ENCODE measurements around the gene ATP10B. TPM values are rescaled to one million over a fixed set of nuclear protein-coding genes. Genes with fewer than 3 reads are reported as not detected.

ATP10B gene
- total and polyA plus RNA-seq, 4 donors = 0.32 to 0.88 TPM; not detected in 2

DNA sequence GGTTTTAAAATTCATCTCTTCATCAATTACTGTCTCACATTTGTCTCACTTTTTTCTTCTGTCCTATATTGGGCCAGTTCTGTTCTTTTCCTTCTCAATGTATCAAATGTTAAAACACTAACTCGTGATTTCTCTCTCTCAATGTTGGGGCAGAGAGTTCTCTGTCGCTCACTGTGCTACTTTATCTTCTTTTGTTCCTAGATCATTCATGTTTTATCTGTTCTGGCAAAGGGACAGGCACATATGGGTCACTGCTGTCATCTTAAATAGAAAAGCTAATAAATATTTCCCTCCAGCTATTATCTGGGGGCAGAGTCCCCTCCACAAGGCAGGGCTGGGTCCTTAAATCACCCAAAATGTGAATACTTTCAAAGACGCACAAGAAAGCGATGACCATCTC is 216.3 kb downstream of the ATP10B start:
- ATAC-seq (ENCODE audit: low FRiP score) = no peak
- no peak overlapping the region for H3K27ac ChIP-seq (ENCODE audit: low read depth in 1 of 2, low read length in 2 of 2)
- no peak for DNase-seq
- WGBS, 2 donors = 75 to 76% methylated on average over 4 of the region's 4 CpGs
- intact Hi-C loops (cut with DNase I) = no loop called here
- peaks cover 2% of the 10 kb centered on the region for H3K9me3 ChIP-seq (ENCODE audit: control insufficient read depth, low read length)
- H3K4me3 ChIP-seq (ENCODE audit: low read length in 2 of 2) = no peak overlapping the region
- no peaks in the 10 kb centered on the region for H3K27me3 ChIP-seq (ENCODE audit: control insufficient read depth in 1 of 2, insufficient read depth in 2 of 2, low read length in 1 of 2)
- H3K36me3 ChIP-seq (ENCODE audit: control insufficient read depth in 1 of 2, insufficient read depth in 2 of 2, low read length in 1 of 2) = no peaks in the 10 kb centered on the region
- no peaks in the 10 kb centered on the region for H3K4me1 ChIP-seq (ENCODE audit: control insufficient read depth in 1 of 2, insufficient read depth in 2 of 2, low read length in 2 of 2)

DNA sequence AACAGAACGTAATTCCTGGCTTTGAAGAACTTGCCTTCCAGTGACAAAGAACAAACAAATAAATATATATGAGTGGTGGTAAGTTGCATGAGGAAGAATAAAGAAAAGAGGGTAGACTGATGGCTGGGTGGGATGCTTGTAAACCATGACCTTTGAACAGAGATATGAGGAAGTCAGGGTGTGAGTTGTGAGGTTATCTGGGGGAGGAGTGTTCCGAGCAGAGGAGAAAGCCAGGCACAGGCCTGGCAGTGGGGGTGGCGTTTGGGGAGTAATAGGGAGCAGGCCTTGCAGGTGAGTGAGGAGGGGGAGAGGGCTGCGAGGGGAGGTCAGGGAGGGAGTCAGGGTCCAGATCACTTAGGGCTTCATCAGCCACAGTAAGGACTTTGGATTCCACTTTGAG is 217.0 kb downstream of the ATP10B start:
- no peaks in the 10 kb centered on the region for H3K27me3 ChIP-seq (ENCODE audit: control insufficient read depth in 1 of 2, insufficient read depth in 2 of 2, low read length in 1 of 2)
- DNase-seq = no peak
- H3K4me1 ChIP-seq (ENCODE audit: control insufficient read depth in 1 of 2, insufficient read depth in 2 of 2, low read length in 2 of 2) = no peaks in the 10 kb centered on the region
- WGBS, 2 donors = 70 to 73% methylated on average over 4 of the region's 4 CpGs
- no peaks in the 10 kb centered on the region for H3K36me3 ChIP-seq (ENCODE audit: control insufficient read depth in 1 of 2, insufficient read depth in 2 of 2, low read length in 1 of 2)
- intact Hi-C loops (cut with DNase I) = no loop called here
- ATAC-seq (ENCODE audit: low FRiP score) = no peak
- H3K27ac ChIP-seq (ENCODE audit: low read depth in 1 of 2, low read length in 2 of 2) = no peak overlapping the region
- H3K9me3 ChIP-seq (ENCODE audit: control insufficient read depth, low read length) = peaks cover 2% of the 10 kb centered on the region
- no peak overlapping the region for H3K4me3 ChIP-seq (ENCODE audit: low read length in 2 of 2)

DNA sequence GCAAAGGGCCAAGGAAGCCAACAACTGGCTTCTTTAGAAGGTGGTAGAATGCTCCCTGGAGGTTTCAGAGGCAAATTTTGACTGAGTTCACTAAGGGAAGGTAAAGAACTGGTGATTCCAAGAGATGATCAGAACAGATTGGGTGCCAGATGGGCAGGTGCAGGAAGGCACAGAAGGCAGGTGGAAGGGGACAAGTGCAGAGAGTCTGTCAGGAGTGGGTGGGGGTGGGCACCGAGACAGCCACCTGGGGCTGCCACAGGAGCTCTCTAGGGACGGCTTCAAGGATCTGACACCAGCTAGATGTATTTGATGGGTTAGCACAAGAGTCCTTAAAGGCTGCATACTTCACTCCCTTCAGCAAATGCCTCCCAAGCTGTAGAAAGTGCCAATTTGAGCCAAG is 223.0 kb downstream of the ATP10B start:
- no peaks in the 10 kb centered on the region for H3K4me1 ChIP-seq (ENCODE audit: control insufficient read depth in 1 of 2, insufficient read depth in 2 of 2, low read length in 2 of 2)

DNA sequence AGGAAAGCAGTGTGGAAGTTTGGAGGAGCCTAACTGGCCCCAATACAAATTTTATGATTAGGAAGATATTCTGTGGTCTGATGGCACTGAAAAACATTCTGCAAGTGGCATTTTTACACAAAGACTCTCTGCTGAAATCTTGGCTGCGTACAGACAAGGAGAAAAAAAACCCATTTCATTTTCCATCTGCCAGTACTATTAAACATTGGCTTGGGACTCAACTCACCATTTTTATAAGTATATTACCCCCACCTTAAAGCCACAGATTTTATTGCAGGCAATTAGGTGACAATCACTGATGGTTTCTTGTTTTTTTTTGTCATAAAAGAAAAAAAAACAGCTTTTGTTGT is 223.4 kb downstream of the ATP10B start:
- Histone ChIP-seq H3K4me3 (ENCODE audit: low read length in 2 of 2) (no peak overlapping the region), H3K27me3 (ENCODE audit: control insufficient read depth in 1 of 2, insufficient read depth in 2 of 2, low read length in 1 of 2) (no peaks in the 10 kb centered on the region), H3K9me3 (ENCODE audit: control insufficient read depth, low read length) (peaks cover 2% of the 10 kb centered on the region), H3K36me3 (ENCODE audit: control insufficient read depth in 1 of 2, insufficient read depth in 2 of 2, low read length in 1 of 2) (no peaks in the 10 kb centered on the region), H3K4me1 (ENCODE audit: control insufficient read depth in 1 of 2, insufficient read depth in 2 of 2, low read length in 2 of 2) (no peaks in the 10 kb centered on the region), H3K27ac (ENCODE audit: low read depth in 1 of 2, low read length in 2 of 2) (no peak overlapping the region)
- no peak for DNase-seq
- WGBS, 2 donors = 46 to 50% methylated on average over 1 of the region's 1 CpG
- intact Hi-C loops (cut with DNase I) = no loop called here
- ATAC-seq (ENCODE audit: low FRiP score) = no peak

More for the DNA sequence above, 223.0 kb downstream of the ATP10B start:
- Histone ChIP-seq H3K4me3 (ENCODE audit: low read length in 2 of 2) (no peak overlapping the region), H3K27ac (ENCODE audit: low read depth in 1 of 2, low read length in 2 of 2) (no peak overlapping the region), H3K36me3 (ENCODE audit: control insufficient read depth in 1 of 2, insufficient read depth in 2 of 2, low read length in 1 of 2) (no peaks in the 10 kb centered on the region), H3K9me3 (ENCODE audit: control insufficient read depth, low read length) (peaks cover 2% of the 10 kb centered on the region), H3K27me3 (ENCODE audit: control insufficient read depth in 1 of 2, insufficient read depth in 2 of 2, low read length in 1 of 2) (no peaks in the 10 kb centered on the region)
- intact Hi-C loops (cut with DNase I) = no loop called here
- no peak for ATAC-seq (ENCODE audit: low FRiP score)
- DNase-seq = no peak
- WGBS, 2 donors = 53 to 58% methylated on average over 2 of the region's 2 CpGs

DNA sequence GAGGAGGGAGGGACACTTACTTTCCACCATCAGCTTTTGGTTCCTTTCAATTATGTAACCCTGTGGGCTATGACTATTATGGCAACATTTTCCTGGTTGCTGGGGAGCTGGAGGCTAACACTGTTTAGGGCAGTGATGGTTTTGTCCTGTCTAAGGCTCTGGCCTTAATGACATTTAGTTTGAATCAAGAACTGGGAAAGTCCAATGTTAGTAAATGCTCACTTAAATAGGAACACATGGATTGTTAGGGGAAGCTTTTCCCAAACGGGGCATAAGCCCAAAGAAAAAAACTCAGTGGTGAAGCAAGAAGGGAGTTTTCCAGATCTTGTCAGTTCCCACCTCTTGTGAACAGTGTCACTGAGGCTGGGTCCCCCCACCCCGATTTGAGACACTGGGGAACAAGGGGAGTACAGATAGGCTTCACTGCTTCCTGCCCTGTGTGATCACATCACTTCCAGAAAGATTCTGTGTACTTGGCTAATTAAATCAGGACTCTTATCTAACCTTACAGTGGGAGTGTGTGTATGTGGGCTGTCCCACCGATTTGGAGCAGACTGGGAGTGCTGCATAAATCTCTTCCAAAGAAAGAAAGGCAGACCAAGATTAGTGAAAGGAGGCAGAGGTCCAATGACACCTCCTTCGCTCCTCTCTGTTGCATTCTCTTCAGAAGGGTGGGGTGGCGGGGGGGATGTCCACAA is 223.9 kb downstream of the ATP10B start:
- peaks cover 2% of the 10 kb centered on the region for H3K9me3 ChIP-seq (ENCODE audit: control insufficient read depth, low read length)
- H3K27ac ChIP-seq (ENCODE audit: low read depth in 1 of 2, low read length in 2 of 2) = no peak overlapping the region
- no peaks in the 10 kb centered on the region for H3K4me1 ChIP-seq (ENCODE audit: control insufficient read depth in 1 of 2, insufficient read depth in 2 of 2, low read length in 2 of 2)
- WGBS, 2 donors = 54% methylated on average over 5 of the region's 5 CpGs
- no peaks in the 10 kb centered on the region for H3K36me3 ChIP-seq (ENCODE audit: control insufficient read depth in 1 of 2, insufficient read depth in 2 of 2, low read length in 1 of 2)
- ATAC-seq (ENCODE audit: low FRiP score) (no peak), DNase-seq (no peak)
- no peak overlapping the region for H3K4me3 ChIP-seq (ENCODE audit: low read length in 2 of 2)
- intact Hi-C loops (cut with DNase I) = no loop called here
- no peaks in the 10 kb centered on the region for H3K27me3 ChIP-seq (ENCODE audit: control insufficient read depth in 1 of 2, insufficient read depth in 2 of 2, low read length in 1 of 2)

DNA sequence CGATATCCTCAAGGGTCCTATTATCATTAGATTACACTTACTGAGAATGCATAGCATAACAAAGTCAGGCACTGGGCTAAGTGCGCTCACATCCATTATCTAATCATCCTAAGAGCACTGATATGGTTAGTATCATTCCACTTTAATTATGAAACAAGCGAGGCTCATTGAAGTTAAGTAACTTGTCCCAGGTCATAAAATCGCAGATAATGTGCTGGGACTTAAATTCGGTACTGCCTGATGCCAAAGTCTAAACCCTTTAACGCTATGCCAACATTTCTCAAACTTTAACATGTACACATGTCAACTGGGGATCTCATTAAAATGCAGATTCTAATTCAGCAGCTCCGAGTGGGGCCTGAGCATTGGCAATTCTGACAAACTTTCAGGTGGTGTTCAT is 225.7 kb downstream of the ATP10B start:
- no peaks in the 10 kb centered on the region for H3K36me3 ChIP-seq (ENCODE audit: control insufficient read depth in 1 of 2, insufficient read depth in 2 of 2, low read length in 1 of 2)
- ATAC-seq (ENCODE audit: low FRiP score) = no peak
- intact Hi-C loops (cut with DNase I) = no loop called here
- no peak for DNase-seq
- H3K4me1 ChIP-seq (ENCODE audit: control insufficient read depth in 1 of 2, insufficient read depth in 2 of 2, low read length in 2 of 2) = no peaks in the 10 kb centered on the region
- WGBS, 2 donors = 59 to 63% methylated on average over 7 of the region's 7 CpGs
- no peaks in the 10 kb centered on the region for H3K9me3 ChIP-seq (ENCODE audit: control insufficient read depth, low read length)
- no peak overlapping the region for H3K27ac ChIP-seq (ENCODE audit: low read depth in 1 of 2, low read length in 2 of 2)
- H3K4me3 ChIP-seq (ENCODE audit: low read length in 2 of 2) = no peak overlapping the region
- no peaks in the 10 kb centered on the region for H3K27me3 ChIP-seq (ENCODE audit: control insufficient read depth in 1 of 2, insufficient read depth in 2 of 2, low read length in 1 of 2)

DNA sequence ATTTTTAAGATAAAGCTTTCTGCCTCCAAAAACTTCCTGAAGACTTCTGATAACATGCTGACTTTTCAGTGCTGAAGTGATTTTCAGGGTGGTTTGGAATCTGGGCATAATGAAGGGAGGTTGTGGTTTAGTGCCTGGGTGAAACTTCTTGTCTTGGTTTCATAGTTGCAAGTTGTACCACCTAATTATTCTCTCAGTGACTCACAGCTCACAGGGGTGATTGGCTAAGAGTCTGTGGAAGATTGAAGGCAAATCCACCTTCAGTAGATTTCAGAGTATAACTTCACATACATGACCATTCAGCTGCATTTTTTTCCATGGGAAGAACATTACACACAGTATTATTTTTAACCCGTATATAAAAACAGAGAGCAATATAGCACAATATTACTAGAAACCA is 230.5 kb downstream of the ATP10B start:
- Histone ChIP-seq H3K36me3 (ENCODE audit: control insufficient read depth in 1 of 2, insufficient read depth in 2 of 2, low read length in 1 of 2) (no peaks in the 10 kb centered on the region), H3K4me3 (ENCODE audit: low read length in 2 of 2) (no peak overlapping the region), H3K4me1 (ENCODE audit: control insufficient read depth in 1 of 2, insufficient read depth in 2 of 2, low read length in 2 of 2) (no peaks in the 10 kb centered on the region), H3K27ac (ENCODE audit: low read depth in 1 of 2, low read length in 2 of 2) (no peak overlapping the region), H3K9me3 (ENCODE audit: control insufficient read depth, low read length) (no peaks in the 10 kb centered on the region), H3K27me3 (ENCODE audit: control insufficient read depth in 1 of 2, insufficient read depth in 2 of 2, low read length in 1 of 2) (no peaks in the 10 kb centered on the region)
- 39 to 47% methylated on average over 1 of the region's 1 CpG for WGBS, 2 donors
- no peak for DNase-seq
- intact Hi-C loops (cut with DNase I) = no loop called here
- no peak for ATAC-seq (ENCODE audit: low FRiP score)

DNA sequence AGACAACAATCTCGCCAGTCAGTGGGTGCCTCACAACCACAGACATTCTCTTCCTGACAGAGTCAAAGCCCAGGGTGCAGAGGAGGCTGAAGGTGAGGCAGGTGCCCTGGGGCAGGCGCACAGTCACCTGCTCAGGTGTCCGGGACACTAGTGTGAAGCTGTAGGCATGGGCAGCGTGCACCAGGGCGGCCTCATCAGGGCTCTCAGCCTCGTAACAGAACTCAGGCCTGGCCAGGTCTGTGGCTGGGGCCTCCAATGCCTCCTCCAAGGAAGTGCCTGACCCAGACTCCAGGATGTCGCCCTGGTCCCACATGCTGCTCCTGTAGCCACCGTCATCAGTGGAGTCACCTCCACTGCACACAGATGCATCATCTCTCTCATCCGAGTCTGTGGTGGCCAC is 231.6 kb downstream of the ATP10B start:
- Histone ChIP-seq H3K36me3 (ENCODE audit: control insufficient read depth in 1 of 2, insufficient read depth in 2 of 2, low read length in 1 of 2) (no peaks in the 10 kb centered on the region), H3K9me3 (ENCODE audit: control insufficient read depth, low read length) (no peaks in the 10 kb centered on the region), H3K4me1 (ENCODE audit: control insufficient read depth in 1 of 2, insufficient read depth in 2 of 2, low read length in 2 of 2) (no peaks in the 10 kb centered on the region), H3K27ac (ENCODE audit: low read depth in 1 of 2, low read length in 2 of 2) (no peak overlapping the region), H3K27me3 (ENCODE audit: control insufficient read depth in 1 of 2, insufficient read depth in 2 of 2, low read length in 1 of 2) (no peaks in the 10 kb centered on the region), H3K4me3 (ENCODE audit: low read length in 2 of 2) (no peak overlapping the region)
- ATAC-seq (ENCODE audit: low FRiP score) (no peak), DNase-seq (no peak)
- intact Hi-C loops (cut with DNase I) = no loop called here
- 83 to 87% methylated on average over 9 of the region's 9 CpGs for WGBS, 2 donors

DNA sequence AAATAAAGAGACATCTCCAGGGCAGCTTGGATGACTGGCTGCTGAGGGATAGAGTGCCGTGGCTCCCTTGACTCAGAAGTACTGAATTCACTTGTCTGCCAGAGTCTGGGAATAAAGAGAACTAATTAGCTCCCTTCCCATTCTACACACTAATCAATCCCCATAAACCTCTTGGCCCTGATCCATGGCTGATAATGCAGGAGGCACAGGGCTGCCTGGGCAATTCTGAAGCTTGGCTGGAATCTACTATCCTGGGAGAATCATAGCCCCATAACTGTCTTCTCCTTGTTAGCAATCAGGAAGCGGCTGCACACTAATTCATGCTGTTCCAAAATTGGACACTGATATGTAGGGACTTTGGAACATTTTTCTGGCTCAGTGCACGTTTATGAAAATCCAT is 232.6 kb downstream of the ATP10B start:
- no peaks in the 10 kb centered on the region for H3K9me3 ChIP-seq (ENCODE audit: control insufficient read depth, low read length)
- DNase-seq (no peak), ATAC-seq (ENCODE audit: low FRiP score) (no peak)
- H3K36me3 ChIP-seq (ENCODE audit: control insufficient read depth in 1 of 2, insufficient read depth in 2 of 2, low read length in 1 of 2) = no peaks in the 10 kb centered on the region
- H3K27me3 ChIP-seq (ENCODE audit: control insufficient read depth in 1 of 2, insufficient read depth in 2 of 2, low read length in 1 of 2) = no peaks in the 10 kb centered on the region
- no peaks in the 10 kb centered on the region for H3K4me1 ChIP-seq (ENCODE audit: control insufficient read depth in 1 of 2, insufficient read depth in 2 of 2, low read length in 2 of 2)
- H3K4me3 ChIP-seq (ENCODE audit: low read length in 2 of 2) = no peak overlapping the region
- no peak overlapping the region for H3K27ac ChIP-seq (ENCODE audit: low read depth in 1 of 2, low read length in 2 of 2)
- intact Hi-C loops (cut with DNase I) = no loop called here
- 54 to 59% methylated on average over 3 of the region's 3 CpGs for WGBS, 2 donors

Measured in aorta (tissue), 5 donors.